ENCODE data around the gene EHBP1L1.

EHBP1L1 gene

GRCh38 chr11:65580031-65580692 is 4.3 kb downstream of the EHBP1L1 start:
- DNase-seq, result no peak

GRCh38 chr11:65580756-65581155 is 4.9 kb downstream of the EHBP1L1 start:
- DNase-seq, result no peak

DNA sequence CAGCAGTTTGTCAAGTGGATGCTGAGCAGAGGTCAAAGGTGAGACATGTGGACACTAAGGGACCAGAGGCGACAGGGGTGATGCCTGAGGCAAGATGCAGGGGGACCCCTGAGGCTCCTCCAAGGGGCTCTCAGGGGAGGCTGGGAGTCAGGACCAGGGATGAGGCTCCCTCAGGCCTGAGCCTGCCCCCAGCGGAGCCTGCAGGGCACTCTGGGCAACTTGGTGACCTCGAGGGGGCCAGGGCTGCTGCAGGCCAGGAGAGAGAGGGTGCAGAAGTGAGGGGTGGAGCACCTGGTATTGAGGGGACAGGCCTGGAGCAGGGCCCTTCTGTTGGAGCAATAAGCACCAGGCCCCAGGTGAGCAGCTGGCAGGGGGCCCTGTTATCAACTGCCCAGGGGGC is 6.1 kb downstream of the EHBP1L1 start:
- DNase-seq, result no peak

GRCh38 chr11:65583589-65583988 is 7.7 kb downstream of the EHBP1L1 start:
- DNase-seq, result no peak

DNA sequence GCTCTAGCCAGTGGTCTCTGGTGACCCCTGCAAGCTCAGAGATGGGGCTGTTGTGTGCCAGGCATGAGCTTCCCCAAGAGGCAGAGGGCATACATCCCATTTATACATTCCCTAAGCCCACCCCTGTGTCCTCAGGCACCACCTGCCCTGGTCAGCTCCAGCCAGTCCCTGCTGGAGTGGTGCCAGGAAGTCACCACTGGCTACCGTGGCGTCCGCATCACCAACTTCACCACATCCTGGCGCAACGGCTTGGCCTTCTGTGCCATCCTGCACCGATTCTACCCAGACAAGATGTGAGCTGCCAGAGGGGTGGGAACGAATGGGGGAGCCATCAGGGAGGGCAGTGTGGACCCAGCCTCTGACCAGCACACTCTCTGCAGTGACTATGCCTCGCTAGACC is 8.3 kb downstream of the EHBP1L1 start:
- no peak for DNase-seq

DNA sequence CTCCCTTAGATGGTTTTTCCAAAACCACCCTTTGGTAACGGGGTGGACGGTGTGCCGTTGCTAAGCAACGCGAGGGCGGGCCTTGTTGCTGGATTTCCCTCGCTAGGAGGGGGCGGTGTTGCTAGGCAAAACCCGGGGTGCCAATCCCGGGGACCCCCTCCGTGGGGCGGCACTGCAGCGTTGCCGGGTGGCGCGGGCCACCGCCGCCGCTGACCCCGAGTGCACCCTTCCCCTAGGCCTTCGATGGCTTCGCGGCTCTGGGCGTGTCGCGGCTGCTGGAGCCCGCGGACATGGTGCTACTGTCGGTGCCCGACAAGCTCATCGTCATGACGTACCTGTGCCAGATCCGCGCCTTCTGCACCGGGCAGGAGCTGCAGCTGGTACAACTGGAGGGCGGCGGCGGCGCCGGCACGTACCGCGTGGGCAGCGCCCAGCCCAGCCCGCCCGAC is 8.9 kb downstream of the EHBP1L1 start:
- DNase-seq, result no peak

DNA sequence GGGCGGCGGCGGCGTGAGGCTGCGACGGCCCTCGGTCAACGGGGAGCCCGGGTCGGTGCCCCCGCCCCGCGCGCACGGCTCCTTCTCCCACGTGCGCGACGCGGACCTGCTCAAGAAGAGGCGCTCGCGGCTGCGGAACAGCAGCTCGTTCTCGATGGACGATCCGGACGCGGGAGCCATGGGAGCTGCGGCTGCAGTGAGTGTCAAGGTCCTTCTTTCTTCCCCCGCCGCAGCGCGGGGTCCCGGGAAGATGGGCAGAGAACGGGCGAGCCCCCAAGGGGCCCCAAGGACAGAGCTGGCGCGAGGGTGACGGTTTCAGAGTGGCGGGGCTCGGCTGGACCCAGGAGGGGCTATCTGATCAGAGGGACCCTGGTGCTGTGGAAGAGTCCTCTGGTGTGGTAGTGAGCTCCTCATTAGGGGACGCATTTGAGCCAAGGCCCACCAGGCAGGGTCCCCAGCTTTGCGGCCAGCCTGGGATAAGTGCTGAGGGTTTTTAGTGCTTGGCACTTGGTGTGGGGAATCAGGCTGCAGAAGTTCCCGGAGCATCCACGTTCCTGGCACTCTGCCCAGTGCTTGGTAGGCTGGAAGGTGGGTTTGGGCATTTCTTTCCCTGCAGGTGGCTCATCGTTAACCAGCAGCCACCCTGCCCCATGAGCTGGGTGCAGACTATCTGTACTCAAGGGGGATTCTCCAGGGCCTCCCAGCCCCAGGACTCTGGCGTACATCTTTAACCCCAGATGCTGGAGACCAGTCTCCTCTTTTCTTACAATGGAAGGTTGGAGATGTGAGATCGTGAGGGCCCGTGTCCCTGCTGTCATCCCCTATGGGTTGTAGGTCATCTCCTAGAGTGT is 9.8 kb downstream of the EHBP1L1 start:
- no peak for DNase-seq

DNA sequence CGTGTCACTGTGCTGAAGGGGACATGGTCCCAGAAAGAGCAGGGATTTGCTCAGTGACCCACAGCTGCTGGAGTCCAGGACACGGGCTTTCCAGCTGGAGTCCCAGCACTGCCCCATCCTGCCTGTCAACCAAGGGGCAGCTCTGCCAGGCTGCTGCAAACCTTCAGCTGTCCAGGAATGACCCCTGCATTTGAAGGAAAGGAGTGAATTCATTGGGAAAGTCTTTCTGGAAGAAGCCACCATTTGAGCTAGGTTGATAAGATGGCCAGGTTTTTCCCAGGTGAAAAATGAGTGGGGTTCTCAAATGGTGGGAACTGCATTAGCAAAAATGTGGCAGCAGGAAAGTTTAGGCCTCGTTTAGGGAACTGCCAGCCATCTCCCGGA is 10.4 kb downstream of the EHBP1L1 start:
- DNase-seq, result no peak

GRCh38 chr11:65586676-65587075 is 10.8 kb downstream of the EHBP1L1 start:
- peak; percentile 30 for DNase-seq

DNA sequence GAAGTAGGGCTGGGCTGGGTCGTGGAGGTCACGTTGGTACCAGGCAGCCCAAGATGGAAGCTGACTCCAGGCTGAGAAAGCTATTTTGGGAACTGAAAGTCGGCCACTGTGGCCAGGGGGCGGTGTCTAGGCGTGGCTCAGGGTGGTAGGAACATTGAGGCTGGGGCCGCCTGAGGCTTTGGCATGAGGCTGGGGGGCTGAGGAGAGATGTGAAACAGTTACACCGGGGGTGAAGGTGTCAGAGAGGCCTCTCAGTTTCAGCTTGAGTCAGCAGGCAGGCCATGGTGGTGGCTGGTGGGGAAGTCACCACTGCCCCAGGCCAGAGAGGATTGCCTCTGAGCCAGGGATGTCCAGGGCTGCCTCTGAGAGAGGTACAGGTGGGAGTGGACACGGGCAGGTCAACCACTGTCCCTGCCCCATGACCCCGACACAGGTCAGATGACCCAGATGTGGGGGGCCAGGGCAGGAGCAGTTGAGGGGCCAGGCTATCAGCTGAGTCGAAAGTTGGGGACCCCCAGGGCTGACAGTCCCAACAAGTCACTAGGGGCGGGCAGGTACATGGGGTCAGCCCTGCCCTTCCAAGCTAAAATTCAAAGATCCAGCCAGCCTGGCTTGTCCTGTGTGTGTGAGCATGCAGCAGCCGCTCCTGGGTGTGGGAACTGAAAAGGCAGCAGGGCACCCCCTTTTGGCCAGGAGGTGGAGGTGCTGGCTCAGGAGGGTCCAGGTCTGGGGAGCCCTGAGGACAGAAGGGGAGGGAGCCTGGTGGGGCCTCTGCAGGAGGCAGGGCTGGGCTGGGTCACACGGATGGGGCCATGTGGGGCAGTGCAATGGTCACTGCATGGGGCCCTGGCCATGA is 12.6 kb downstream of the EHBP1L1 start:
- DNase-seq, result peak; percentile 88

GRCh38 chr11:65589444-65590239 is 13.8 kb downstream of the EHBP1L1 start:
- DNase-seq, result no peak

GRCh38 chr11:65590240-65590738 is 14.4 kb downstream of the EHBP1L1 start:
- no peak for DNase-seq

- DNase-seq, result no peak
Measured at GRCh38 chr11:65591939-65592857, 16.3 kb downstream of the EHBP1L1 start.

GRCh38 chr11:65592858-65593517 is 17.1 kb downstream of the EHBP1L1 start:
- DNase-seq, result no peak

DNA sequence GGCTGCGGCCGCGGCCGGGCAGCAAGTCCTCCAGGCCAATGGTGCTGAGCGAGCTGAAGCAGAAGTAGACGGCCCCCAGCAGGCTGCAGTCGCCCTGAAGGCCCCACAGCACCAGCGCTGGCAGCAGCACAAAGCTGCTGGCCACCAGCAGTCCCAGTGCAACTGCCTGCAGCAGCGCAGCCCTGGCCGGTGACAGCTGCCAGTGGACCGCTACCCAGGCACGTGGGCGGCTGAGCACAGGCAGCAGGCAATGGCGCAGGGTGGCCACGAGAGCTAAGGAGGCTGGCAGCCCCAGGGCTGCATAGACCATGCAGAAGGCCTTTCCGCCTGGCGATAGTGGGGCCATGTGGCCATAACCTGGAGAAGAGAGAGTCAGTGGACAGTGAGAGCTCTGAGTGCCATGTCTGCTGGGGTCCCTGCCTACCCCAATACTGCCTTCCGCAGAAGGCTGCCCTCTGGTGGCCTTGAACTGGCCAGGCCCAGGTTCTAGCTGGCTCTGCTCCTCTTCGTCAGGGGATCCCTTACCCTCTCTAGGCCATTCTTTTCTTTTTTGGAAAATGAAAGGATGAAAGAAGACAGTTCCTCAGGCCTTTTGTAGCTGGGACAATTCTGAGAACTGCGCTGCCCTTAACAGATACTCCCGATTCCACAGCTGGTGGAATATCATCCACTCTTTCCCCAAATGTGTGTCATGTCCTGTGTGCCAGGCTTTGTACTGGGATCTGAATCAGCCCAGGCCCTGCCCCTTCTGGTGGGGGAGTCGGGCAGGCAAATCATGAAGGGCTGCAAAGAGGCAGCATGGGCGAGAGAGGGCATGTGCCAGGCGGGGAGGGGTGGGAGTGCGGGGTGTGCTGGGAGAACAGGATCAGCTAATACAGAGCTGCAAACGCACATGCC is 17.9 kb downstream of the EHBP1L1 start:
- peak; percentile 30 for DNase-seq

- DNase-seq, result no peak
Measured at GRCh38 chr11:65595131-65595530, 19.3 kb downstream of the EHBP1L1 start.

DNA sequence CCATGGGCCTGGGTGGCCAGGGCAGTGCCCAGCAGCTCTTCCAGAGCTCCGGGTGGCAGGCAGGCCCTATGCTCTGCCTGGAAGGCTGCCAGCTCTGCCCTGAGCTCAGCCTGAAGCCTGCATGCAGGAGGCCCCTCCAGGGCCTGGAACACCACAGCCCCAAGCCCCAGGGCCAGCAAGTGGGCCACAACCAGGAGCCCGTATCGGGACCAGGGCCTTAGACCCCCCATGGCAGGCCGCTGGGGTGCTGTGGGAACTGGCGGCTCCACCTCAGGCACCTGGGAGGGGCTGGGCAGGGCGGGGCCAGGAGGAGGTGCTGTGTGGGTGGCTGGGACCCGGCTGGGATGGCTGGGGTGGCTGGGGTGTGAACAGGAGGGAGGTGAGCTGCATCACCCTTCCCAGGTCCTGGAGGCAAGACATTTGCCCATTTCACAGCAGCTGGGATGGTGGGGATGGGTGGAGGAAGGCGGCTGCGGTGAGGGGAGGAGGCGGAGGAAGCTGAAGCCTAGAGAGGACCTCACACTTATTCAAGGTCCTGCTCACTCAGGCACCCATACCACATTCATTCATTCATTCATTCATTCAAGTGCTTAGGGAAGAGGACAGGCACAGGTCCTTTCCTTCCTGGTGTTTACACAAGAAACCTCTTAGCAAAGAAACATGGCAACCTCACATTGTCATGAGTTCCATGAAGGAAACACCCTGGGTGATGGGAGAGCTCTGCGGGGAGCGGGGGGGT is 19.9 kb downstream of the EHBP1L1 start, which contains the start of gene KCNK7:
KCNK7 (minus strand) TSS at position 258 of the 739 bp plus-strand sequence; CDS start at position 230, 28 bp downstream.
- DNase-seq, result no peak

DNA sequence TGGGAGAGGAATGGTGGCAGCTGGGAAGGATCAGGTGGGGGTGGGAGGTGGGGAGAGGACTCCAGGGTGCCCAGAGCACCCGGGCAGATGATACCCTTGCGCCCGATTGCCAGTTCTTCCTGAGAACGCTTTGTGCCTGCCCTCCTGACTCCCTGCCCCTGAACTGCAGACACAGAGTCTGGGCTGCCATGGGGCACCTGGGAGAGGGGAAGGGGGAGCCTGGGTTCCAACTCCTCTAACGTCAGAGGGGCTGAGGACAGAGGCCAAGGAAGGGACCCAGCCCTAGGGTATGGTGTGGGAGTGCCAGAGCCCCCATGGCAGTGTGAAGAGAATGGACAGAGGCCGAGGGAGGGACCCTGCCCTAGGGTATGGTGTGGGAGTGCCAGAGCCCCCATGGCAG is 20.7 kb downstream of the EHBP1L1 start:
- DNase-seq, result no peak

- no peak for DNase-seq
Measured at GRCh38 chr11:65598258-65598699, 22.4 kb downstream of the EHBP1L1 start.
